ENCODE results near the gene CREB1.
"Not testable (repeated sequence)": the region's sequence is repeated elsewhere in the genome, so short reads cannot be mapped to it uniquely, and the experiment has no call there.

CREB1 gene

GRCh38 chr2:207617011-207617671 is 87.4 kb downstream of the CREB1 start:
- no peak for DNase-seq (ENCODE audit: low read depth)

- no peak for DNase-seq (ENCODE audit: low read depth)
Measured at GRCh38 chr2:207619764-207620203, 90.0 kb downstream of the CREB1 start.

GRCh38 chr2:207621501-207622039 is 91.8 kb downstream of the CREB1 start:
- DNase-seq (ENCODE audit: low read depth) = no peak

DNA sequence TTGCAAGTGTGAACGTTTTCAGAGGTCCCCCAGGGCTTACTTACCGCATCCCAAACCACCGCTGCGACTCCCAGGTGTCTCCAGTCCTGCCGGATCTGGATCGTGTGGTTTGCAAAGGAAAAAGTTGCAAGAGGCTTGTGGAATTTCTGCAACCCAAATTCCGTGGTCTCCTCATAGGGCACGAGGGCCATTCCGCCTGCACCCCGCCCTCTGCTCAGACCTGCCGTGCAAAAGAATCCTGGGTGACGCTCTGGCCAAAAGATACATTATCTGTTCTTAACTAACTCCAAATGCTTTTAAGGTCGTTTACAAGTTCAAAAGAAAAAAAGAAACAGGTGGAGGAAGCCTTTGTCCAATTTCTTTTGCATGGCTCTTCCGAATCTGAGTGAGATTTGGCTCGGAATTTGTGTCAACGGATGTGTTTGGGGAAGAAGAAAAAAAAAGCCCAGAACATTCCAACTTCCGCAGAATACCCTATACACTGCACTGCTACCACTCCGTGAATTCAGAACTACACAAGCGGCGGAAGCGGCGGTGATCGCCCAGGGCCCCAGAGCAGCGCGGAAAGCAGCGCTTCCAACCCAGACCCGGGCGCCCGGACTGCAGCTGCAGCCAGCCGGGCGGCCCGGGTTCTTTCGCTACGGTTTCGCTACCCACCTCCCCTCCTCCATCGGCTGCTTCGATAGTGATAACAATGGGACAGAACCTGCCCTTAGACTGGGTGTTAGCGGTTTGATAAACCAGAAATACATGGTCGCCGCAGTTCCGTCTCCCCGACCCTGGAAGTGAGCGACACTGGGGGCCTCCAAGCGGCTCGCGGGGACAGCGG is 94.6 kb downstream of the CREB1 start:
- peak; percentile 29 for DNase-seq (ENCODE audit: low read depth)

- DNase-seq (ENCODE audit: low read depth) = peak; percentile 76
Measured at GRCh38 chr2:207625014-207625907, 95.5 kb downstream of the CREB1 start, which contains the start of gene METTL21A. Gene METTL21A (minus strand): TSS chr2:207625394. CDS start chr2:207624375, 1,019 bp downstream.

DNA sequence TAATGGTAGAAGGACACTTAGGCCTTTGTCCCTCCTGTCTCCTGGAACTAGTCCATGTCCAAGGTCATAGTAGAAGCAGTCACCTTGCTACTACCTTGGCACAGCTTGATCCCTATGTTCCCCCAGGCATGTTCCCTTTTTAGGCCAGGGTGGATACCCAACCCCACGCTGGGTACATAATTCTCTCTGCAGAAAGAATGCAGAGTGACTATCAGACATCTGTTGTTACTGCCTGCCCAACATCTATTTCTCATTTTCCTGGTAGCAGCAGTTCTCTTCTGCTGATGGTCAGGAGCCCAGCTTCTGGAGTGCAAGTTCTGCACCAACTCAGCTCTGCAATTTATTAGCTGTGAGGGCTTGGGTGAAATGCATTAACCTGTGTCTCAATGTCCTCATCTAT is 99.8 kb downstream of the CREB1 start:
- DNase-seq (ENCODE audit: low read depth) = no peak

GRCh38 chr2:207630491-207630890 is 100.7 kb downstream of the CREB1 start:
- no peak for DNase-seq (ENCODE audit: low read depth)

GRCh38 chr2:207632575-207633493 is 103.1 kb downstream of the CREB1 start:
- no peak for DNase-seq (ENCODE audit: low read depth)

GRCh38 chr2:207633686-207634085 is 103.9 kb downstream of the CREB1 start:
- DNase-seq (ENCODE audit: low read depth) = no peak

GRCh38 chr2:207635468-207636200 is 105.9 kb downstream of the CREB1 start:
- no peak for DNase-seq (ENCODE audit: low read depth)

- DNase-seq (ENCODE audit: low read depth) = not testable (repeated sequence)
Measured at GRCh38 chr2:207639288-207639687, 109.5 kb downstream of the CREB1 start.

DNA sequence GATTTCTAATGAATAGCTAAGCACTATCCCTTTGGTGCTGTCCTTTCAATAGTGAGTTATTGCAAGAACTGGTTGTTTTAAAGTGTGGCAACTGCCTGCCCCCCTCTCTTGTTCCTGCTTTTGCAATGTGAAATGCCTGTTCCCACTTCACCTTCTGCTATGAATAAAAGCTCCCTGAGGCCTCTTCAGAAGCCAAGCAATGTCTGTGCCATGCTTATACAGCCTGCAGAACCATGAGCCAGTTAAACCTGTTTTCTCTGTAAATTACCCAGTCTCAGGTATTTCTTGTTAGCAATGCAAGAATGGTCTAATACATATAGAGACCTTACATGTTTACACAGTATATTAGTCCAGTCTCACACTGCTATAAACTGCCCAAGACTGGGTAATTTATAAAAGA is 110.4 kb downstream of the CREB1 start:
- no peak for DNase-seq (ENCODE audit: low read depth)

GRCh38 chr2:207640661-207641060 is 110.9 kb downstream of the CREB1 start:
- no peak for DNase-seq (ENCODE audit: low read depth)

DNA sequence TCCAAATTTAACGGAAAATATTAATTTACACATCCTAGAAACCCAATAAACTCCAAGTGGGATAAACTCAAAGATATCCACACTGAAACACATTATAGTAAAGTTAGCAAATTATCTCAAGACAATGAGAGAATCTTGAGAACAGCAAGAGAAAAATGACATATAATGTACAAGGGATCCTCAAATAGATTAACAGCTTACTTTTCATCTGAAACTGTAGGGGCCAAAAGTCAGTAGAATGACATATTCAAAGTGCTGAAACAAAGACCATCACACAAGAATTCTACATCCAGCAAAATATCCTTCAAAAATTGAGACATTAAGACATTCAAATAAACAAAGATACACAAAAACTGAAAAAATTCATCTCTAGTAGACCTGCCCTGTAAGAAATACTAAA is 114.1 kb downstream of the CREB1 start:
- no peak for DNase-seq (ENCODE audit: low read depth)

- DNase-seq (ENCODE audit: low read depth) = not testable (repeated sequence)
Measured at GRCh38 chr2:207646582-207646981, 116.8 kb downstream of the CREB1 start.

Measured in stimulated activated CD8-positive, alpha-beta memory T cell treated with anti-CD3 and anti-CD28 coated beads, Interleukin-15, amount 100 ng/mL, for 24 hours (primary cell).